Ishikawa (cell line): ENCODE measurements around the gene CA10.

Experiments used
- CEBPB ChIP-seq: IDR thresholded peaks from 2 replicates; pipeline ENCODE4 v1.6.1; 2012
- CREB1 ChIP-seq: IDR thresholded peaks from 2 replicates; pipeline ENCODE4 v1.6.1; 2012; ENCODE audit warnings: low read depth
- EGR1 ChIP-seq: IDR thresholded peaks from 2 replicates; pipeline ENCODE4 v1.6.1; 2012
- EP300 ChIP-seq: IDR thresholded peaks from 2 replicates; pipeline ENCODE4 v1.6.1; 2012; ENCODE audit warnings: borderline replicate concordance
- FOXM1 ChIP-seq: IDR thresholded peaks from 2 replicates; pipeline ENCODE4 v1.6.1; 2012; ENCODE audit warnings: low read depth, borderline replicate concordance
- NFIC ChIP-seq: IDR thresholded peaks from 2 replicates; pipeline ENCODE4 v1.6.1; 2012
- RAD21 ChIP-seq: IDR thresholded peaks from 2 replicates; pipeline ENCODE4 v1.6.1; 2012; ENCODE audit warnings: low read depth
- REST ChIP-seq: IDR thresholded peaks from 2 replicates; pipeline ENCODE4 v1.6.1; 2012; ENCODE audit warnings: low read depth, mild to moderate bottlenecking
- TAF1 ChIP-seq: IDR thresholded peaks from 2 replicates; pipeline ENCODE4 v1.6.1; 2012; ENCODE audit warnings: low read depth, mild to moderate bottlenecking
- TCF12 ChIP-seq: IDR thresholded peaks from 2 replicates; pipeline ENCODE4 v1.6.1; 2012; ENCODE audit warnings: low read depth
- TEAD4 ChIP-seq: IDR thresholded peaks from 2 replicates; pipeline ENCODE4 v1.6.1; 2012
- YY1 ChIP-seq: IDR thresholded peaks from 2 replicates; pipeline ENCODE4 v1.6.1; 2012; ENCODE audit warnings: low read depth
- ZBTB7A ChIP-seq: IDR thresholded peaks from 2 replicates; pipeline ENCODE4 v1.6.1; 2012; ENCODE audit warnings: low read depth
- TF ChIP-seq, protein P1 (sequence below): IDR thresholded peaks from 2 replicates; pipeline ENCODE4 v1.6.1; 2012
- TF ChIP-seq, protein P2 (sequence below): IDR thresholded peaks from 2 replicates; pipeline ENCODE4 v1.6.1; 2012

CA10 gene

GRCh38 chr17:51701501-51701900 lies 457.0 kb downstream of the CA10 start:
- TF ChIP-seq TEAD4, result no peak
- TF ChIP-seq, protein P1, sequence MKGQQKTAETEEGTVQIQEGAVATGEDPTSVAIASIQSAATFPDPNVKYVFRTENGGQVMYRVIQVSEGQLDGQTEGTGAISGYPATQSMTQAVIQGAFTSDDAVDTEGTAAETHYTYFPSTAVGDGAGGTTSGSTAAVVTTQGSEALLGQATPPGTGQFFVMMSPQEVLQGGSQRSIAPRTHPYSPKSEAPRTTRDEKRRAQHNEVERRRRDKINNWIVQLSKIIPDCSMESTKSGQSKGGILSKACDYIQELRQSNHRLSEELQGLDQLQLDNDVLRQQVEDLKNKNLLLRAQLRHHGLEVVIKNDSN, result no peak
- TF ChIP-seq REST, result no peak
- TF ChIP-seq YY1, result no peak
- no peak for TF ChIP-seq RAD21
- TF ChIP-seq ZBTB7A, result no peak
- TF ChIP-seq FOXM1, result no peak
- no peak for TF ChIP-seq EP300
- TF ChIP-seq TCF12, result no peak
- no peak for TF ChIP-seq CEBPB
- no peak for TF ChIP-seq TAF1

- TF ChIP-seq YY1 (no peak), EP300 (no peak), EGR1 (no peak), CEBPB (no peak), TAF1 (no peak), FOXM1 (no peak), REST (no peak), TEAD4 (no peak), RAD21 (no peak), TCF12 (no peak), ZBTB7A (no peak), NFIC (no peak), CREB1 (no peak)
- TF ChIP-seq, protein P1, result no peak
- TF ChIP-seq, protein P2, sequence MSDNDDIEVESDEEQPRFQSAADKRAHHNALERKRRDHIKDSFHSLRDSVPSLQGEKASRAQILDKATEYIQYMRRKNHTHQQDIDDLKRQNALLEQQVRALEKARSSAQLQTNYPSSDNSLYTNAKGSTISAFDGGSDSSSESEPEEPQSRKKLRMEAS, result no peak
Observed at GRCh38 chr17:51700011-51700760, 458.3 kb downstream of the CA10 start.

GRCh38 chr17:51699303-51699702 lies 459.2 kb downstream of the CA10 start:
- no peak for TF ChIP-seq CREB1
- TF ChIP-seq YY1, result no peak
- TF ChIP-seq ZBTB7A, result no peak
- TF ChIP-seq EP300, result no peak
- TF ChIP-seq TCF12, result no peak
- no peak for TF ChIP-seq RAD21
- TF ChIP-seq CEBPB, result no peak

- TF ChIP-seq, protein P1, result no peak
Observed at GRCh38 chr17:51692917-51693316, 465.6 kb downstream of the CA10 start.

GRCh38 chr17:51687887-51688286 lies 470.6 kb downstream of the CA10 start:
- no peak for TF ChIP-seq ZBTB7A

DNA sequence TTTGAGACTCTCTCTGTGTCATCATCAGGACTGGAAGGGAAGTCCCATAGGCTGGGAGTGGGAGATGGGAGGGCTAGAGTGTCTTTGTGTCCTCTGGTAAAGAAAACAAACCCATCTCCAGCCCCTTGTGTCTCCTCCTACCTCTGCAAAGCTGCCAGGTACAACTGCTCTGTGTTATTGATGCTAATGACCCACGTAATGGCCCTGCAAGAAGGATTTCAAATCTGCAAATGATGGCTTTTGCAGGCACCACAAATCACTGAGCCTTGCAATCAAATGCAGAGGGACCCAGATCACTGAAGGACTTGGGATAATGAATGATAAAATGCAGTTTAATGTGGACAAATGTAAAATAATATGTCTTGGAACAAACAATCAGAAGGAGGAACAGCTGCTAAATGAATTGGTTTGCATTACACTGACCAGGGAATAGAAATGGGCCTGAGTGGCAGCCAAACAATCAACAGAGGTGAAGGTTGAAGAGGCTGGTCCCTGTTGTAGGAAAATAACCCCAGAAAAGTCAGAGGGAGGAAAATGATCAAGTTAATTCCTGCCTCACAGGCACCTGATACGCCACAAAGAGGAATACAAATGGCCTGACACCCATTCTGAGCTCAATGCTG lies 473.1 kb downstream of the CA10 start:
- TF ChIP-seq EGR1 (no peak), FOXM1 (no peak), NFIC (no peak), REST (no peak), CREB1 (no peak), EP300 (no peak), TEAD4 (no peak), TCF12 (no peak), CEBPB (no peak), YY1 (no peak), ZBTB7A (no peak), TAF1 (no peak), RAD21 (no peak)
- TF ChIP-seq, protein P2, result no peak
- TF ChIP-seq, protein P1, result no peak
